ENCODE results near the gene GET4.

Gene GET4

DNA sequence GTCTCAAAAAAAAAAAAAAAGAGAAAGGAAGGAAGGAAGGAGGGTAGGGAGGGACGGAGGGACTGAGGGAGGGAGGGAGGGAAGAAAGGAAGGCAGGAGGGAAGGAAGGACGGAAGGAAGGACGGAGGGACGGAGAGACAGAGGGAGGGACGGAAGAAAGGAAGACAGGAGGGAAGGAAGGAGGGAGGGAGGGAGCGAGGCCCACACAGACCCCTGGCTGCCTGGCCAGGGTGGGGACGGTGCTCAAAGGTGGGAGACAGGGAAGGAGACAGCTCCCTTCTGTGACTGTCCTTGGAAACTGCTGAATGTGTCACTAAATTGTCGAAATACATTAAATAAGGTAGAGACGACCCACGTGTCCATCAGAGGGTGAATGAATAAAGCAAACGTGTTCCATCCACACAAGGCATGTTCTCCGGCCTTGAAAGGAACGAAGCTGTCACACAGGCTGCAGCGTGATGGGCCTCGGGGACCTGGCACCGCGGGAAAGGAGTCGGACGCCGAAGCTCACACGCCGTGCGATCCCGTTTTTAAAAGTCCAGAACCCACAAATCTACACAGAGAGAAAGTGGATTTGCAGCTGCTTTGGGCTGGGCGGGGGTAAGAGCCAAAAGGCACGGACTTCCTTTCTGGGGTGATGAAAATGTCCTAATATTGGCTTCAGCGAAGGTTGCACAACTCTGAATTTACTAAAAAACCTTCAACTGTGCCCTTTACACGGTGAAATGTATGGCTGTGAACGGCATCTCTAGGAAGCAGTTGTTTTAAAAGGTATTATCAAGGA is 54.8 kb downstream of the GET4 start:
- H3K4me3 ChIP-seq (ENCODE audit: low read depth, low read length), result no peak overlapping the region
- TF ChIP-seq, protein P1, sequence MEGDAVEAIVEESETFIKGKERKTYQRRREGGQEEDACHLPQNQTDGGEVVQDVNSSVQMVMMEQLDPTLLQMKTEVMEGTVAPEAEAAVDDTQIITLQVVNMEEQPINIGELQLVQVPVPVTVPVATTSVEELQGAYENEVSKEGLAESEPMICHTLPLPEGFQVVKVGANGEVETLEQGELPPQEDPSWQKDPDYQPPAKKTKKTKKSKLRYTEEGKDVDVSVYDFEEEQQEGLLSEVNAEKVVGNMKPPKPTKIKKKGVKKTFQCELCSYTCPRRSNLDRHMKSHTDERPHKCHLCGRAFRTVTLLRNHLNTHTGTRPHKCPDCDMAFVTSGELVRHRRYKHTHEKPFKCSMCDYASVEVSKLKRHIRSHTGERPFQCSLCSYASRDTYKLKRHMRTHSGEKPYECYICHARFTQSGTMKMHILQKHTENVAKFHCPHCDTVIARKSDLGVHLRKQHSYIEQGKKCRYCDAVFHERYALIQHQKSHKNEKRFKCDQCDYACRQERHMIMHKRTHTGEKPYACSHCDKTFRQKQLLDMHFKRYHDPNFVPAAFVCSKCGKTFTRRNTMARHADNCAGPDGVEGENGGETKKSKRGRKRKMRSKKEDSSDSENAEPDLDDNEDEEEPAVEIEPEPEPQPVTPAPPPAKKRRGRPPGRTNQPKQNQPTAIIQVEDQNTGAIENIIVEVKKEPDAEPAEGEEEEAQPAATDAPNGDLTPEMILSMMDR (IDR thresholded peaks at IDR 0.05; ENCODE audit: low read depth, low read length), result no peak

- H3K4me3 ChIP-seq (ENCODE audit: low read depth, low read length), result no peak overlapping the region
- TF ChIP-seq, protein P1 (IDR thresholded peaks at IDR 0.05; ENCODE audit: low read depth, low read length), result no peak
Observed at GRCh38 chr7:931871-932650, 55.7 kb downstream of the GET4 start.

- TF ChIP-seq, protein P1 (IDR thresholded peaks at IDR 0.05; ENCODE audit: low read depth, low read length), result no peak
- H3K4me3 ChIP-seq (ENCODE audit: low read depth, low read length), result no peak overlapping the region
Observed at GRCh38 chr7:932651-932975, 56.3 kb downstream of the GET4 start.

DNA sequence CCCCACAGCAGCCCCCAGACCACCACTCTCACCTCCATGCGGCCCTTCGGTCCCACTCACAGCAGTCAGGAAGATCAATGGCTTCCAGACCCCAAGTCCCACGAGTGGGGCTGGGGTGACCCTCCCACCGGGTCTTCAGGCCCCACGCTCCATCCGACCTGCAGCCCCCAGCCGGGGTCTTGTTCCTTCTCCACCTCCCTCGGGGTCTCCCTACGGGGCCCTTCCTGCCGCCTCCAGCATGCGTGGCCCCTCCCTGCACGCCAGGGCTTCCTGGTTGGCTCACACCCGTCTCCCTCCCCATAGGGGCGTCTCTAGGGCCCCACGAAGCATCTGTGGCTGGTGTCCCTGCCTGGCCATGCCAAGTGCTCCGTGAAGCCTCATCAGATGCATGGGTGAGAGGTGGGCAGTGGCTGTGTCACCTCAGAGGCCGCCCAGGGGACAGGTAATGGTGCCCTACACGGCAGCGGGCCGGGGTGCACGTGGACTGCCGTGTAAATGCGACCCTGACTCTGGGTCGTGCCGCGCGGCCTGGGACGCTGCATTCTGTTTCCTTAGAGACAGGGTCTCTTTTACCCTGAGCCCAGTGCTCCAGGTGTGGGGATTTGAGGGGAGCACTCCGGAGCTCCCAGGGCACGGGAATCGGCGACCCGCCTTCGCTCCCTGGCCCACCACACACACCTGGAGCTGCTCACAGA is 58.3 kb downstream of the GET4 start:
- no peak overlapping the region for H3K4me3 ChIP-seq (ENCODE audit: low read depth, low read length)
- TF ChIP-seq, protein P1 (IDR thresholded peaks at IDR 0.05; ENCODE audit: low read depth, low read length), result no peak

DNA sequence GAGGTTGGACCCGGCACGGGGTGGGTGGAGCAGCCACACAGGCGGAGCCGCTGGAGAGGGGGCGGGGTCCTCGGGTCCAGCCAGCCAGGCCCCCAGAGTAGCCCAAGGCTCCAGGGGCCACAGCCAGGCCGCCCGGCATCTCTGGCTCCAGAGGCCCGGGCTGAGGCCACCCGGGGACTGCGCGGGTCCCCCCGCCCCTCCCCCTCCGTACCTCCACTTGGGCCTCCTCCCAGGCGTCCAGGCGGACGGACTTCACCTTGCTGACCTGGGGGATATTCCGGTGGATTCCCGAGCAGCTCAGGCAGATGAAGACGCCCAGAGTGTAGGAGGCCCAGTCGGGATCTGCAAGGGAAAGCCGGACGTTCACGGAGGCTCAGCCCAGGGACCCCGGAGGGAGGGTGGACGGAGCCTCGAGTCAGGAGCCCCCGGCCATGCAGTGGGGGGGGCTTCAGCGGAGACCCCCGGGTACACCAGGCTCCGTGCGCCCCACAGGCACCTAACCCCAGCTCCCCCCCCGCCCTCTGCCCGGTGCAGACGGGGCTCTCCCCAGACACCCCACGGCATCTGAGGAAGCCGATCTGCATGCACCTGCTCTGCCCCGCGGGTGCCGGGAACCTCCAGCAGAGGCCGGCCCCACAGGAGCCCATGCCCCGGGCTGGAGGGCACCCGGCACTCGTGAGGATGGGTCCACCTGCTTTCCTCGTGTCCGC is 59.0 kb downstream of the GET4 start:
- TF ChIP-seq, protein P1 (IDR thresholded peaks at IDR 0.05; ENCODE audit: low read depth, low read length), result no peak
- no peak overlapping the region for H3K4me3 ChIP-seq (ENCODE audit: low read depth, low read length)

DNA sequence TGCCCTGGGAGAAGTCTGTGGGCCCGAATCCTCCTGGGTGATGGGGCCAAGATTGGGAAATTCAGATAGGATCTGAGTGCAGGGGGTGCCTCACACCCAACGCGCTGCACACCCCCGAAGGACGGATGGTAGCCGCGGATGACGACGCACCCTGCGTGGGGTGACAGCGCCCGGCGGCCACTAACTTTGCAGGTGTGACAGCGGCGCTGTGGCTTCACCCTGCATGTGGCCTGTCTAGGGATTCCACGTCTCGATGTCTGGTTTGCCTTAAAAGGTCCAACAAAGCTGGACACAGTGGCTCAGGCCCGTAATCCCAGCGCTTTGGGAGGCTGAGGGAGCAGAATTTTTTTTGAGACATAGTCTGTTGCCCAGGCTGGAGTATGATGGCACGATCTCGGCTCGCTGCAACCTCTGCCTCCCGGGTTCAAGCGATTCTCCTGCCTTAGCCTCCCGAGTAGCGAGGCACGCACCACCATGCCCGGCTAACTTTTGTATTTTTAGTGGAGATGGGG is 59.6 kb downstream of the GET4 start:
- TF ChIP-seq, protein P1 (IDR thresholded peaks at IDR 0.05; ENCODE audit: low read depth, low read length), result no peak

More for the DNA sequence above, 59.6 kb downstream of the GET4 start:
- no peak overlapping the region for H3K4me3 ChIP-seq (ENCODE audit: low read depth, low read length)

Measured in WI38 (cell line).